HepG2 (cell line): ENCODE measurements around the gene PAXX. TPM values are rescaled to one million over a fixed set of nuclear protein-coding genes. Genes with fewer than 3 reads are reported as not detected.

Source experiments
- ATAC-seq: fragments of 200-7000 bp; cut with Tn5 transposase; 3 replicates; pipeline ENCODE4 v1.9.1; 2020; ENCODE audit warnings: mild to moderate bottlenecking, moderate library complexity
- BruUV-seq: library from RNA; stranded (reverse); fragments of 400-500 nt; replicated peaks from 2 replicates; lab custom pipeline; 2021; lab: Mats Ljungman, UMichigan
- CTCF ChIA-PET: fragments of 300-600 bp; formaldehyde crosslinking; extraction: SDS; loops from one replicate; lab custom pipeline; 2021; ENCODE audit warnings: low total read pairs, inconsistent platforms, low intra/inter-chr PET ratio; lab: Yijun Ruan, JAX
- POLR2A ChIA-PET: fragments of 350-600 bp; sonication (Branson Sonifier 250); formaldehyde crosslinking; loops from one replicate; lab custom pipeline; 2020; ENCODE audit warnings: antibody characterized with exemption, inconsistent platforms; lab: Yijun Ruan, JAX
- DNase-seq: peaks from one replicate; pipeline ENCODE4 v3.0.0-alpha.2; 2015; ENCODE audit warnings: low spot score
- FAIRE-seq: peaks from 3 replicates; lab custom pipeline; 2011; peaks lifted over from hg19 to GRCh38; lab: Jason Lieb, UNC
- H2AFZ ChIP-seq: one replicate; pipeline ENCODE4 v1.6.1; 2011; ENCODE audit warnings: low read length, inconsistent platforms
- H3K27ac ChIP-seq: fragments of 300-600 bp; 3 replicates; pipeline ENCODE4 v1.8.0; 2011; ENCODE audit warnings: mixed run types, mild to moderate bottlenecking, mixed read lengths, low read length, inconsistent platforms; ENCODE audit not compliant: insufficient read depth; ENCODE audit errors: extremely low read length
- H3K27me3 ChIP-seq, 2 experiments: fragments of 200-600 bp in 1 of 2; 2 replicates in 1 of 2; 3 replicates in 1 of 2; pipeline versions ENCODE4 v1.6.0 to v1.8.0; 2011; ENCODE audit warnings: low read length in 2 of 2, mild to moderate bottlenecking in 2 of 2, moderate library complexity in 2 of 2, inconsistent platforms in 1 of 2; ENCODE audit not compliant: insufficient read depth in 2 of 2, control insufficient read depth in 1 of 2
- H3K36me3 ChIP-seq, 2 experiments: fragments of 200-600 bp in 1 of 2; replicated peaks in 1 of 2; 2 replicates in 1 of 2; 3 replicates in 1 of 2; pipeline versions ENCODE4 v1.5.1 to v1.8.0; 2011; ENCODE audit warnings: low read length in 2 of 2, inconsistent platforms in 1 of 2; ENCODE audit not compliant: insufficient read depth in 2 of 2, control insufficient read depth in 1 of 2
- H3K4me1 ChIP-seq: 2 replicates; pipeline ENCODE4 v1.5.1; 2012; ENCODE audit warnings: low read length, inconsistent platforms; ENCODE audit not compliant: insufficient read depth
- H3K4me2 ChIP-seq: 2 replicates; pipeline ENCODE4 v1.6.0; 2011; ENCODE audit warnings: low read depth, low read length, inconsistent platforms
- H3K4me3 ChIP-seq, 3 experiments: fragments of 200-600 bp in 1 of 3; sonication (generic), shearing (Covaris generic) in 1 of 3; replicated peaks in 1 of 3; 2 replicates each; pipeline ENCODE4 v1.5.1; 2011 to 2016; ENCODE audit warnings: low read length in 3 of 3, inconsistent platforms in 2 of 3, low read depth in 2 of 3, mild to moderate bottlenecking in 2 of 3, control low read depth in 1 of 3, mixed read lengths in 1 of 3; ENCODE audit not compliant: insufficient read depth in 1 of 3
- H3K79me2 ChIP-seq: one replicate; pipeline ENCODE4 v1.6.1; 2011; ENCODE audit warnings: low read length, inconsistent platforms; ENCODE audit not compliant: insufficient read depth
- H3K9ac ChIP-seq: 2 replicates; pipeline ENCODE4 v1.6.0; 2011; ENCODE audit warnings: mild to moderate bottlenecking, low read depth, low read length, inconsistent platforms; ENCODE audit not compliant: insufficient read depth
- H3K9me3 ChIP-seq: 2 replicates; pipeline ENCODE4 v1.5.1; 2012; ENCODE audit warnings: mild to moderate bottlenecking, low read length
- H4K20me1 ChIP-seq: 2 replicates; pipeline ENCODE4 v1.6.0; 2011; ENCODE audit warnings: inconsistent platforms, mild to moderate bottlenecking, low read length, moderate library complexity; ENCODE audit not compliant: insufficient read depth
- HDAC1 ChIP-seq: sonication (generic); formaldehyde crosslinking; IDR thresholded peaks from 2 replicates; pipeline ENCODE4 v1.5.1; 2020; ENCODE audit warnings: mild to moderate bottlenecking, missing genetic modification reagents
- IRX3 ChIP-seq: sonication (generic); formaldehyde crosslinking; IDR thresholded peaks from 2 replicates; pipeline ENCODE4 v1.8.1; 2023; ENCODE audit warnings: mild to moderate bottlenecking, low read depth, missing genetic modification reagents, borderline replicate concordance
- KDM2A ChIP-seq: sonication (generic); formaldehyde crosslinking; IDR thresholded peaks from 2 replicates; pipeline ENCODE4 v1.4.0; 2020; ENCODE audit warnings: low read depth, missing genetic modification reagents, borderline replicate concordance
- KDM6A ChIP-seq: IDR thresholded peaks from 2 replicates; pipeline ENCODE4 v1.6.1; 2016; ENCODE audit warnings: low read depth
- NRL ChIP-seq: sonication (generic); formaldehyde crosslinking; IDR thresholded peaks from 2 replicates; pipeline ENCODE4 v1.5.0; 2020; ENCODE audit warnings: missing genetic modification reagents, mild to moderate bottlenecking, moderate library complexity, borderline replicate concordance
- PPARG ChIP-seq: conservative IDR thresholded peaks from 2 replicates; pipeline ENCODE4 v1.6.1; 2016; ENCODE audit warnings: missing biosample characterization, missing genetic modification reagents
- PRMT3 ChIP-seq: sonication (generic); formaldehyde crosslinking; IDR thresholded peaks from 2 replicates; pipeline ENCODE4 v1.8.1; 2022; ENCODE audit warnings: low read depth, mild to moderate bottlenecking, moderate library complexity, missing genetic modification reagents, borderline replicate concordance
- RFXANK ChIP-seq: IDR thresholded peaks from 2 replicates; pipeline ENCODE4 v1.6.1; 2016
- SKI ChIP-seq: fragments of 450-650 bp; IDR thresholded peaks from one replicate; pipeline ENCODE4 v1.6.1; 2018; ENCODE audit warnings: mild to moderate bottlenecking; ENCODE audit not compliant: partially characterized antibody
- ZNF441 ChIP-seq: sonication (generic); formaldehyde crosslinking; IDR thresholded peaks from 2 replicates; pipeline ENCODE4 v1.7.0; 2021; ENCODE audit warnings: missing genetic modification reagents, borderline replicate concordance
- ZNF703 ChIP-seq: sonication (generic); formaldehyde crosslinking; IDR thresholded peaks from 2 replicates; pipeline ENCODE4 v1.5.1; 2020; ENCODE audit warnings: missing genetic modification reagents, mild to moderate bottlenecking, moderate library complexity, borderline replicate concordance
- ZNF879 ChIP-seq: sonication (generic); formaldehyde crosslinking; IDR thresholded peaks from 2 replicates; pipeline ENCODE4 v1.8.1; 2023; ENCODE audit warnings: missing genetic modification reagents
- WGBS: methylation state at CpG from one replicate; pipeline ENCODE4 v1.1.6; 2017; ENCODE audit warnings: low lambda C conversion rate; 5-methylcytosine and 5-hydroxymethylcytosine counted together
- in situ Hi-C: cut with HindIII; loops from 2 replicates; pipeline ENCODE4 v1.10.0; 2017; ENCODE audit warnings: low pct_unique_long_range_greater_than_20kb; ENCODE audit not compliant: extremely low pct_ligation_motif_present
- intact Hi-C: fragments of 100-400 bp; cut with micrococcal nuclease; formaldehyde crosslinking; loops from one replicate; pipeline ENCODE4 v1.10.0; 2022; ENCODE audit not compliant: unreplicated experiment
- polyA plus RNA-seq, 8 experiments: library from polyadenylated mRNA; depleted of rRNA in 3 of 8; stranded (reverse) in 7 of 8; unstranded in 1 of 8; fragments of >200 nt; fragmentation: Illumina TruSeq in 4 of 8; extraction: Trizol in 4 of 8; gene quantifications; 2 replicates each; pipeline versions ENCODE4 v1.2.1 to v1.2.3, GENCODE V29; 2011 to 2016; ENCODE audit warnings: low read depth in 4 of 8, missing spikeins in 1 of 8, mixed read lengths in 1 of 8; ENCODE audit not compliant: insufficient read depth in 1 of 8
- total RNA-seq, 5 experiments: library from RNA; depleted of rRNA; stranded (reverse); fragments of >200 nt; fragmentation: Illumina TruSeq; extraction: Trizol; gene quantifications; 2 replicates each; pipeline ENCODE4 v1.2.3, GENCODE V29; 2016; ENCODE audit warnings: low read depth in 1 of 5
- TF ChIP-seq, protein P1 (sequence below): sonication (generic); formaldehyde crosslinking; IDR thresholded peaks from 2 replicates; pipeline ENCODE4 v1.8.0; 2022; ENCODE audit warnings: missing genetic modification reagents, mild to moderate bottlenecking, inconsistent platforms, borderline replicate concordance
- TF ChIP-seq, protein P2 (sequence below): sonication (generic); formaldehyde crosslinking; IDR thresholded peaks from 2 replicates; pipeline ENCODE4 v1.4.0; 2020; ENCODE audit warnings: missing genetic modification reagents
- TF ChIP-seq, protein P3 (sequence below): sonication (generic); formaldehyde crosslinking; IDR thresholded peaks from 2 replicates; pipeline ENCODE4 v1.5.1; 2020; ENCODE audit warnings: mild to moderate bottlenecking, missing genetic modification reagents, moderate library complexity
- TF ChIP-seq, protein P4 (sequence below): sonication (generic); formaldehyde crosslinking; IDR thresholded peaks from 2 replicates; pipeline ENCODE4 v1.5.0; 2020; ENCODE audit warnings: missing genetic modification reagents

Gene PAXX
- total and polyA plus RNA-seq, 2 of the 13 experiments (the other 11 are each of a cell fraction or from before 2014, with no cell fraction given): 14.0 to 31.9 TPM

DNA sequence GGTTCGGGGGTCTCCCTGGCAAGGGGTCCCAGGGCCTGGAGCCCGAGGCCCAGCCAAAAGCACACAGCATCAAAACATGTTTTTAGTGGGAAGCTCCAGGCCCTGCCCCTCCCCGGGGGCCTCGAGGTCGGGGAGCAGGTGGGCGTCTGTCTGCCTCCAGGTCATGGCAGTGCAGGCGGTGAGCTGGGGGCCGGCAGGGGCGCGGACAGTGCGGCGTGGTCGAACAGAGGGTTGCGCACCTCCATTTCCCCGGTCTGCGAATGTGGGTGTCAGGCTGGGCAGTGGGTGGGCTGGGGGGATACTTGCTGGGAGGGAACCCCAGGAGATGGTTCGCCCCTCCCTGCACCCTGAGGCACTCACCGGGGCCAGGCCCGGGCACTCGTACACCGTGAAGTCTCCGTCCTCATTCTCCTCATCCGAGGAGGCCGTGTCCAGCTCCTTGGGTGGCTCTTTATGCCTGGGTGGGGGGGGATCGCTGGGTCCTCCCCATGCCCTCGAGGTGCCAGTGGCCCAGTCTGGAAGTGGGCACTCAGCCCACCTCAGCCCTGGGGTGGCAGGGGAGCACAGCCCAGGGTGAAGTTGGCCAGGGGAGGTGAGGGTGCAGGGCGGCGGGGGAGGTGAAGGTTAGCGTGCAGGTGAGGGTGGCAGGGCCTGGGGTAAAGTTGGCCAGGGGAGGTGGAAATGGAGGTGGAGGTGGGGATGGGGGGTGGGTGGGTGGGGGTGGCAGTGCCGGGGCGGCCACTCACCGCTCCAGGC, 47.6 kb downstream of the PAXX start:
- CTCF ChIA-PET: no interaction called here
- H3K27ac ChIP-seq: no peak overlapping the region
- in situ Hi-C loops: loop anchor here (10.0 kb wide), 2 partner anchors 195 to 265 kb away; partner anchors contain the start of genes AJM1 and PHPT1
- H3K9me3 ChIP-seq: no peaks in the 10 kb centered on the region
- no peak overlapping the region for H3K9ac ChIP-seq
- no peak for DNase-seq
- H3K79me2 ChIP-seq: no peaks in the 10 kb centered on the region
- H3K4me2 ChIP-seq: no peak overlapping the region
- no peak overlapping the region for H3K4me3 ChIP-seq
- intact Hi-C loops: no loop called here
- H2AFZ ChIP-seq: no peak overlapping the region
- TF ChIP-seq ZNF879 (CRISPR knock-in tag) (no peak), KDM6A (CRISPR knock-in tag) (no peak), IRX3 (CRISPR knock-in tag) (no peak), NRL (CRISPR knock-in tag) (no peak), PPARG (CRISPR knock-in tag) (no peak), RFXANK (CRISPR knock-in tag) (no peak), SKI (no peak), ZNF703 (no peak), PRMT3 (CRISPR knock-in tag) (no peak), KDM2A (no peak), HDAC1 (CRISPR knock-in tag) (no peak), ZNF441 (CRISPR knock-in tag) (no peak)
- TF ChIP-seq, protein P1, sequence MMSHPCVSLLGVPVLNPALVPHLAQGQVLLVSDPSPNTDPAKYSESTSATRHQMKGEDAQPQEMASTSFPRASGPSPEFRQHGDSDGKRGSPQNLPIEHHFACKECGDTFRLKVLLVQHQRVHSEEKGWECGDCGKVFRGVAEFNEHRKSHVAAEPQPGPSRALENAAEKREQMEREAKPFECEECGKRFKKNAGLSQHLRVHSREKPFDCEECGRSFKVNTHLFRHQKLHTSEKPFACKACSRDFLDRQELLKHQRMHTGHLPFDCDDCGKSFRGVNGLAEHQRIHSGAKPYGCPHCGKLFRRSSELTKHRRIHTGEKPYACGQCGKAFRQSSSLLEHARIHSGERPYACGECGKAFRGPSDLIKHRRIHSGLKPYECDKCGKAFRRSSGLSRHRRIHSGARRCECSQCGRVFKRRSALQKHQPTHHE (CRISPR knock-in tag): no peak
- TF ChIP-seq, protein P2, sequence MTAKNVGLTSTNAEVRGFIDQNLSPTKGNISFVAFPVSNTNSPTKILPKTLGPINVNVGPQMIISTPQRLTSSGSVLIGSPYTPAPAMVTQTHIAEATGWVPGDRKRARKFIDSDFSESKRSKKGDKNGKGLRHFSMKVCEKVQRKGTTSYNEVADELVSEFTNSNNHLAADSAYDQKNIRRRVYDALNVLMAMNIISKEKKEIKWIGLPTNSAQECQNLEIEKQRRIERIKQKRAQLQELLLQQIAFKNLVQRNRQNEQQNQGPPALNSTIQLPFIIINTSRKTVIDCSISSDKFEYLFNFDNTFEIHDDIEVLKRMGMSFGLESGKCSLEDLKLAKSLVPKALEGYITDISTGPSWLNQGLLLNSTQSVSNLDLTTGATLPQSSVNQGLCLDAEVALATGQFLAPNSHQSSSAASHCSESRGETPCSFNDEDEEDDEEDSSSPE (CRISPR knock-in tag): no peak
- TF ChIP-seq, protein P3, sequence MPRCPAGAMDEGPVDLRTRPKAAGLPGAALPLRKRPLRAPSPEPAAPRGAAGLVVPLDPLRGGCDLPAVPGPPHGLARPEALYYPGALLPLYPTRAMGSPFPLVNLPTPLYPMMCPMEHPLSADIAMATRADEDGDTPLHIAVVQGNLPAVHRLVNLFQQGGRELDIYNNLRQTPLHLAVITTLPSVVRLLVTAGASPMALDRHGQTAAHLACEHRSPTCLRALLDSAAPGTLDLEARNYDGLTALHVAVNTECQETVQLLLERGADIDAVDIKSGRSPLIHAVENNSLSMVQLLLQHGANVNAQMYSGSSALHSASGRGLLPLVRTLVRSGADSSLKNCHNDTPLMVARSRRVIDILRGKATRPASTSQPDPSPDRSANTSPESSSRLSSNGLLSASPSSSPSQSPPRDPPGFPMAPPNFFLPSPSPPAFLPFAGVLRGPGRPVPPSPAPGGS (CRISPR knock-in tag): no peak
- TF ChIP-seq, protein P4, sequence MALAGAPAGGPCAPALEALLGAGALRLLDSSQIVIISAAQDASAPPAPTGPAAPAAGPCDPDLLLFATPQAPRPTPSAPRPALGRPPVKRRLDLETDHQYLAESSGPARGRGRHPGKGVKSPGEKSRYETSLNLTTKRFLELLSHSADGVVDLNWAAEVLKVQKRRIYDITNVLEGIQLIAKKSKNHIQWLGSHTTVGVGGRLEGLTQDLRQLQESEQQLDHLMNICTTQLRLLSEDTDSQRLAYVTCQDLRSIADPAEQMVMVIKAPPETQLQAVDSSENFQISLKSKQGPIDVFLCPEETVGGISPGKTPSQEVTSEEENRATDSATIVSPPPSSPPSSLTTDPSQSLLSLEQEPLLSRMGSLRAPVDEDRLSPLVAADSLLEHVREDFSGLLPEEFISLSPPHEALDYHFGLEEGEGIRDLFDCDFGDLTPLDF: no peak
- TF ChIP-seq, all 625 proteins: peak for 0
- POLR2A ChIA-PET: no interaction called here
- WGBS: 79% methylated on average over 22 of the region's 32 CpGs
- no TSS peak for BruUV-seq
- peaks cover 22% of the 10 kb centered on the region for H3K4me1 ChIP-seq
- FAIRE-seq (no peak), ATAC-seq (no peak)
- peaks cover 0 to 16% of the 10 kb centered on the region in 2 experiments; a peak in 3 of 5 replicates for H3K27me3 ChIP-seq
- H3K36me3 ChIP-seq: no peaks in the 10 kb centered on the region
- peaks cover 3% of the 10 kb centered on the region; the same call in 1 of the 2 replicates for H4K20me1 ChIP-seq
